DOHH2 (cell line): Measurements from ENCODE around the gene GPR42.

ENCODE experiments used
- CTCF ChIP-seq: fragments of 200-600 bp; sonication (generic); IDR thresholded peaks from one replicate; pipeline ENCODE4 v1.5.1; 2014; ENCODE audit warnings: antibody characterized with exemption, mild to moderate bottlenecking, low read depth, low read length; ENCODE audit not compliant: poor library complexity, severe bottlenecking
- EZH2phosphoT487 ChIP-seq: fragments of 200-600 bp; sonication (generic); IDR thresholded peaks from 2 replicates; pipeline ENCODE4 v1.6.1; 2017; ENCODE audit warnings: borderline replicate concordance, mild to moderate bottlenecking, antibody characterized with exemption, low read length, moderate library complexity, mixed read lengths

DNA sequence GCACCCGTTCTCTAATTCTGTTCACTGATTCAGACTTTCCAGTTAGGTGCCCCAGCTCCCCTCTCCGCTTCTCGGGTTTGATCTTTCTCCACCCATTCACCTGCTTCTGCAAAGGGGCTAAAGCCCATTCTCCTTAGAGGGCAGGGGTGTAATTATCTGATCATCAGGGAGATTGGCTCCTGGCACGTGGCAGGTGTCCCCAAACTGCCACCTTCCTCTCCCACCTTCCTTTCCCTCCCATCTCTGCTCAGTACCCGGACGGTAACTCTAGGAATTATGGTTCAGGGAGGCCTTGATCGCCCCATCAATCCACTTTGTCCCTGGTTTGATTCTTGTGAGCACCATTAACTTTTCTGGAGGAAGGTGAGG is 23.0 kb upstream of the GPR42 start:
- TF ChIP-seq CTCF (no peak), EZH2phosphoT487 (no peak)
